Muscle layer of duodenum (tissue), 2 donors: ENCODE measurements around the gene DKK3.

Experiments used
- H3K27ac ChIP-seq: one replicate; pipeline ENCODE4 v1.7.0; 2013; ENCODE audit warnings: mild to moderate bottlenecking, low read length
- H3K27me3 ChIP-seq: one replicate; pipeline ENCODE4 v1.7.0; 2013; ENCODE audit warnings: low read depth, mild to moderate bottlenecking, control low read depth, low read length
- H3K36me3 ChIP-seq, 2 donors: one replicate each; pipeline ENCODE4 v1.7.0; 2013; ENCODE audit warnings: low read length in 2 of 2, control low read depth in 1 of 2, mild to moderate bottlenecking in 1 of 2; ENCODE audit not compliant: insufficient read depth in 2 of 2, control insufficient read depth in 1 of 2
- H3K4me1 ChIP-seq, 2 donors: one replicate each; pipeline ENCODE4 v1.7.0; 2013; ENCODE audit warnings: low read length in 2 of 2, mild to moderate bottlenecking in 2 of 2, control low read depth in 1 of 2, moderate library complexity in 1 of 2; ENCODE audit not compliant: insufficient read depth in 2 of 2, control insufficient read depth in 1 of 2
- H3K4me3 ChIP-seq, 2 donors: one replicate each; pipeline ENCODE4 v1.7.0; 2013; ENCODE audit warnings: low read length in 2 of 2, low read depth in 1 of 2, mild to moderate bottlenecking in 1 of 2
- H3K9me3 ChIP-seq, 2 donors: one replicate each; pipeline ENCODE4 v1.7.0; 2013; ENCODE audit warnings: low read length in 2 of 2, control low read depth in 1 of 2, mild to moderate bottlenecking in 1 of 2; ENCODE audit not compliant: control insufficient read depth in 1 of 2
- donor health status: healthy.

Gene DKK3

GRCh38 chr11:11978098-11978637, 30.3 kb downstream of the DKK3 start:
- no peaks in the 10 kb centered on the region for H3K9me3 ChIP-seq
- no peak overlapping the region for H3K4me3 ChIP-seq
- H3K27me3 ChIP-seq = no peaks in the 10 kb centered on the region
- H3K27ac ChIP-seq = no peak overlapping the region
- H3K36me3 ChIP-seq = no peaks in the 10 kb centered on the region
- H3K4me1 ChIP-seq = peaks cover 18 to 61% of the 10 kb centered on the region in 2 donors

GRCh38 chr11:11977206-11977938, 31.1 kb downstream of the DKK3 start:
- Histone ChIP-seq H3K4me3 (peak overlapping the region in 1 of 2 donors; percentile 22), H3K9me3 (no peaks in the 10 kb centered on the region), H3K27me3 (no peaks in the 10 kb centered on the region), H3K4me1 (peaks cover 21 to 69% of the 10 kb centered on the region in 2 donors), H3K27ac (peak overlapping the region; percentile 62), H3K36me3 (no peaks in the 10 kb centered on the region)

- Histone ChIP-seq H3K27ac (no peak overlapping the region), H3K9me3 (no peaks in the 10 kb centered on the region), H3K27me3 (no peaks in the 10 kb centered on the region), H3K4me1 (peaks cover 21 to 77% of the 10 kb centered on the region in 2 donors), H3K4me3 (peak overlapping the region in 1 of 2 donors; percentile 22), H3K36me3 (no peaks in the 10 kb centered on the region)
Measured at GRCh38 chr11:11976481-11977127, 31.8 kb downstream of the DKK3 start.

GRCh38 chr11:11975201-11976092, 33.0 kb downstream of the DKK3 start:
- peaks cover 21 to 83% of the 10 kb centered on the region in 2 donors for H3K4me1 ChIP-seq
- H3K27ac ChIP-seq = no peak overlapping the region
- no peaks in the 10 kb centered on the region for H3K27me3 ChIP-seq
- no peaks in the 10 kb centered on the region for H3K9me3 ChIP-seq
- no peaks in the 10 kb centered on the region for H3K36me3 ChIP-seq
- H3K4me3 ChIP-seq = no peak overlapping the region

GRCh38 chr11:11973866-11974265, 34.6 kb downstream of the DKK3 start:
- no peaks in the 10 kb centered on the region for H3K27me3 ChIP-seq
- peaks cover 21 to 68% of the 10 kb centered on the region in 2 donors for H3K4me1 ChIP-seq
- no peaks in the 10 kb centered on the region for H3K9me3 ChIP-seq
- peak overlapping the region; percentile 59 for H3K27ac ChIP-seq
- H3K4me3 ChIP-seq = no peak overlapping the region
- no peaks in the 10 kb centered on the region for H3K36me3 ChIP-seq

GRCh38 chr11:11973361-11973800, 35.0 kb downstream of the DKK3 start:
- Histone ChIP-seq H3K4me1 (peaks cover 21 to 63% of the 10 kb centered on the region in 2 donors), H3K27ac (peak overlapping the region; percentile 59)

GRCh38 chr11:11972730-11973341, 35.6 kb downstream of the DKK3 start:
- H3K4me3 ChIP-seq = no peak overlapping the region
- peaks cover 21 to 62% of the 10 kb centered on the region in 2 donors for H3K4me1 ChIP-seq
- H3K27me3 ChIP-seq = no peaks in the 10 kb centered on the region
- no peaks in the 10 kb centered on the region for H3K9me3 ChIP-seq
- H3K36me3 ChIP-seq = no peaks in the 10 kb centered on the region
- H3K27ac ChIP-seq = peak overlapping the region; percentile 49

More at GRCh38 chr11:11973361-11973800, 35.0 kb downstream of the DKK3 start:
- Histone ChIP-seq H3K4me3 (no peak overlapping the region), H3K9me3 (no peaks in the 10 kb centered on the region), H3K27me3 (no peaks in the 10 kb centered on the region), H3K36me3 (no peaks in the 10 kb centered on the region)

- no peak overlapping the region for H3K4me3 ChIP-seq
- no peaks in the 10 kb centered on the region for H3K27me3 ChIP-seq
- no peaks in the 10 kb centered on the region for H3K9me3 ChIP-seq
- peaks cover 15 to 54% of the 10 kb centered on the region in 2 donors for H3K4me1 ChIP-seq
- no peak overlapping the region for H3K27ac ChIP-seq
- H3K36me3 ChIP-seq = no peaks in the 10 kb centered on the region
Measured at GRCh38 chr11:11971906-11972547, 36.4 kb downstream of the DKK3 start.

- Histone ChIP-seq H3K4me3 (no peak overlapping the region), H3K36me3 (peaks cover 0 to 4% of the 10 kb centered on the region in 2 donors), H3K4me1 (peaks cover 5 to 41% of the 10 kb centered on the region in 2 donors), H3K27ac (no peak overlapping the region), H3K27me3 (no peaks in the 10 kb centered on the region), H3K9me3 (no peaks in the 10 kb centered on the region)
Measured at GRCh38 chr11:11970556-11970955, 37.9 kb downstream of the DKK3 start.

- no peak overlapping the region for H3K27ac ChIP-seq
- no peaks in the 10 kb centered on the region for H3K27me3 ChIP-seq
- H3K36me3 ChIP-seq = peaks cover 0 to 5% of the 10 kb centered on the region in 2 donors
- no peaks in the 10 kb centered on the region for H3K9me3 ChIP-seq
- no peak overlapping the region for H3K4me3 ChIP-seq
- H3K4me1 ChIP-seq = peaks cover 5 to 37% of the 10 kb centered on the region in 2 donors
Measured at GRCh38 chr11:11969380-11970215, 38.8 kb downstream of the DKK3 start.
